ENCODE results near the gene DMXL1. TPM values are rescaled to one million over a fixed set of nuclear protein-coding genes. Genes with fewer than 3 reads are reported as not detected.

DMXL1 gene
- total RNA-seq, 1 experiment from 2014 or later = 20.6 TPM

DNA sequence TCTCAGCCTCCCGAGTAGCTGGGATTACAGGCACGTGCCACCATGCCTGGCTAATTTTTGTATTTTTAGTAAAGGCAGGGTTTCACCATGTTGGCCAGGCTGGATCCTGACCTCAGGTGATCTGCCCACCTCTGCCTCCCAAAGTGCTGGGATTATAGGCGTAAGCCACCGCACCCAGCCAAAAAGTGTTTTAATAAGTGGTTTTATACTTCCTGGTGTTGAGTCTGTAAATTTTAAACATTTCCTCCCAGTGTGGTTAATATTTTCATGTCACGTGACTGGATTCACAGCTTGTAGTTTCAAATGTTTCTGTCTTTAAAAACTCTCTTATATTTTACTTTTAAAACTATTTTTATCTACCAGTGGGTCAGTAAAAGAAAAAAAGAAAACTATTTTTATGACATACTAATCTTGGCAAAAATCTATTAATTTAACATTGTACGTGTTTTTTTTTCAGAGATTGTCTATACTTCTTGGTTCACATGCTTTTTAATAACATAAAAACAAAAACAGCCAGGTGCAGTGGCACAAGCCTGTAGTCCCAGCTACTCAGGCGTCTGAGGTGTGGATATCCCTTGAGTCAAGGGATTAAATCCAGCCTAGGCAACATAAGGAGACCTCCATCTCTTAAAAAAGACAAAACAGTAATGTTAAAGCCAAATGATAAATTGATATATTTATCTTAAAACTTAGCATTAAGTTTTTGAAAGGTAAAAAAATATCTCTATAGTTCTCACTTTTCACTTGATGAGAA is 117.1 kb downstream of the DMXL1 start:
- no peaks in the 10 kb centered on the region for H3F3A ChIP-seq (ENCODE audit: low read length, unreplicated experiment)
- no peaks in the 10 kb centered on the region for H3K79me2 ChIP-seq (ENCODE audit: low read length)
- no peak overlapping the region for H2AFZ ChIP-seq (ENCODE audit: low read length)
- DNase-seq (no peak), ATAC-seq (no peak)
- no peaks in the 10 kb centered on the region for H4K20me1 ChIP-seq (ENCODE audit: low read length)
- no peak overlapping the region for H3K4me2 ChIP-seq (ENCODE audit: low read length)
- H3K36me3 ChIP-seq (ENCODE audit: low read depth, low read length) = no peaks in the 10 kb centered on the region
- no peak for TF ChIP-seq EZH2phosphoT487 (IDR thresholded peaks at IDR 0.05; ENCODE audit: borderline replicate concordance, low read length)
- no peak for TF ChIP-seq EZH2 (IDR thresholded peaks at IDR 0.05; ENCODE audit: low read length, unreplicated experiment)
- TF ChIP-seq, protein P1, sequence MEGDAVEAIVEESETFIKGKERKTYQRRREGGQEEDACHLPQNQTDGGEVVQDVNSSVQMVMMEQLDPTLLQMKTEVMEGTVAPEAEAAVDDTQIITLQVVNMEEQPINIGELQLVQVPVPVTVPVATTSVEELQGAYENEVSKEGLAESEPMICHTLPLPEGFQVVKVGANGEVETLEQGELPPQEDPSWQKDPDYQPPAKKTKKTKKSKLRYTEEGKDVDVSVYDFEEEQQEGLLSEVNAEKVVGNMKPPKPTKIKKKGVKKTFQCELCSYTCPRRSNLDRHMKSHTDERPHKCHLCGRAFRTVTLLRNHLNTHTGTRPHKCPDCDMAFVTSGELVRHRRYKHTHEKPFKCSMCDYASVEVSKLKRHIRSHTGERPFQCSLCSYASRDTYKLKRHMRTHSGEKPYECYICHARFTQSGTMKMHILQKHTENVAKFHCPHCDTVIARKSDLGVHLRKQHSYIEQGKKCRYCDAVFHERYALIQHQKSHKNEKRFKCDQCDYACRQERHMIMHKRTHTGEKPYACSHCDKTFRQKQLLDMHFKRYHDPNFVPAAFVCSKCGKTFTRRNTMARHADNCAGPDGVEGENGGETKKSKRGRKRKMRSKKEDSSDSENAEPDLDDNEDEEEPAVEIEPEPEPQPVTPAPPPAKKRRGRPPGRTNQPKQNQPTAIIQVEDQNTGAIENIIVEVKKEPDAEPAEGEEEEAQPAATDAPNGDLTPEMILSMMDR (conservative IDR thresholded peaks at IDR 0.05; ENCODE audit: low read depth, low read length) = no peak
- no TSS peak for BruUV-seq (replicated peaks)
- no peaks in the 10 kb centered on the region for H3K9me2 ChIP-seq (replicated peaks; ENCODE audit: low read length)
- intact Hi-C loops (cut with micrococcal nuclease) = no loop called here
- CTCF ChIA-PET = no interaction called here
- no peak overlapping the region for H3K27ac ChIP-seq (ENCODE audit: low read length)
- no peaks in the 10 kb centered on the region for H3K9me3 ChIP-seq (ENCODE audit: low read length)
- no peak overlapping the region for H3K4me3 ChIP-seq (ENCODE audit: low read length)
- no peaks in the 10 kb centered on the region for H3K4me1 ChIP-seq (ENCODE audit: insufficient read depth, low read length)
- H3K9ac ChIP-seq (ENCODE audit: low read length) = no peak overlapping the region
- no peaks in the 10 kb centered on the region for H3K27me3 ChIP-seq (ENCODE audit: low read length)
- POLR2A ChIA-PET (ENCODE audit: unreplicated experiment) = interaction anchor here (0.5 kb wide), 1 partner anchor 116 kb away, joined by 3 read pairs; no protein-coding TSS in a partner anchor

DNA sequence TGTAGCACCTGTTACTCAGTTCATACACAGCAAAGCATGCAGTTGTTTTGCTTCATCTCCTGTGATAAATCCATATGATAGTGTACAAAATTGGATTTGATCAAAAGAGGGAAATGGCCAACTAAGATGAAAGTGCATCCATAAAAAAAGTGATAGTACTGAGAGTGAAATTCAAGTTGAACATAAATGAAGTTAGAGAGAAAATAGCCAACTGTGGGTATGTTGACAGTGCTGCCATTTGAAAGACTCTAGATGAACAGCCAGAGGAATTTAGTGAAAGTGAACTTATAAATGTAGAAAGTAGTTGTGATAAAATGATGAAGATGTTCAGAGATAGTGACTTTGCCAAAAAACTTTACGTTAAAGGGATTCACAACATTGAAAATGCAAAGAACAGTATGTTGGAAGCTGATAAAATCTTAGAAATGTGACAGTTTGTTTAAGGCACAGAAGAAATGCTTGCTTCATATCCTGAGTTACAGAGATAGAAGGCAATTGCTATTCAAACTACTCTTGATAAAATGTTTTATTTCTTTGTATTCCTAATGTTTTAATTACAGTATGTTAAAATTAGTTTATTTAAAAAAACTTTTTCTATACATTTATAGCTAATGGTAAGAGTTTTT is 119.7 kb downstream of the DMXL1 start:
- CTCF ChIA-PET = no interaction called here
- H3K27me3 ChIP-seq (ENCODE audit: low read length) = no peaks in the 10 kb centered on the region
- no peaks in the 10 kb centered on the region for H3K9me2 ChIP-seq (replicated peaks; ENCODE audit: low read length)
- H3K4me3 ChIP-seq (ENCODE audit: low read length) = no peak overlapping the region
- ATAC-seq (no peak), DNase-seq (no peak)
- POLR2A ChIA-PET (ENCODE audit: unreplicated experiment) = no interaction called here
- H3K9ac ChIP-seq (ENCODE audit: low read length) = no peak overlapping the region
- H3K9me3 ChIP-seq (ENCODE audit: low read length) = no peaks in the 10 kb centered on the region
- H4K20me1 ChIP-seq (ENCODE audit: low read length) = no peaks in the 10 kb centered on the region
- no peak overlapping the region for H2AFZ ChIP-seq (ENCODE audit: low read length)
- H3K4me2 ChIP-seq (ENCODE audit: low read length) = no peak overlapping the region
- H3K4me1 ChIP-seq (ENCODE audit: insufficient read depth, low read length) = no peaks in the 10 kb centered on the region
- H3F3A ChIP-seq (ENCODE audit: low read length, unreplicated experiment) = no peaks in the 10 kb centered on the region
- BruUV-seq (replicated peaks) = no TSS peak
- no peak for TF ChIP-seq EZH2 (IDR thresholded peaks at IDR 0.05; ENCODE audit: low read length, unreplicated experiment)
- TF ChIP-seq, protein P1 (conservative IDR thresholded peaks at IDR 0.05; ENCODE audit: low read depth, low read length) = no peak
- no peak for TF ChIP-seq EZH2phosphoT487 (IDR thresholded peaks at IDR 0.05; ENCODE audit: borderline replicate concordance, low read length)
- intact Hi-C loops (cut with micrococcal nuclease) = no loop called here
- H3K27ac ChIP-seq (ENCODE audit: low read length) = no peak overlapping the region
- no peaks in the 10 kb centered on the region for H3K36me3 ChIP-seq (ENCODE audit: low read depth, low read length)
- no peaks in the 10 kb centered on the region for H3K79me2 ChIP-seq (ENCODE audit: low read length)

DNA sequence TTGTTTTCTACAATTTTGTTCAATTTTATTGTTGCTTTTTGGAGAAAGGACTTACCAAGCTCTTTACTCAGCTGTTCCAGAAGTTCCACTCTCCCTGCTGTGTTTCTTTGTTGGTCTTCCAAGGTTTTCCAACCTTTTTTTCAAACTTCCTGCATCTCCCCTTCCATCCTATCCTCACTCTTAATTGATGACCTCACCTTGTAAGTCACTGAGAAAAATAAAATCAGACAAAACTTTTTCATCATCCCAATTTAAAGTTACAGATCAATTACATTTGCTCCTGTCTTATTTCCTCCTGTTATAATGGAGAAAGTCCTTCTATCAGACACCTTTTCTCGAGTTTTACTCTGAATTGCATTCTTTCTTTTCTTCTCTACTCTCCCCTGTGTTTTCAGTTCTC is 121.1 kb downstream of the DMXL1 start:
- CTCF ChIA-PET = no interaction called here
- Histone ChIP-seq H3K4me3 (ENCODE audit: low read length) (no peak overlapping the region), H3K79me2 (ENCODE audit: low read length) (no peaks in the 10 kb centered on the region), H3F3A (ENCODE audit: low read length, unreplicated experiment) (no peaks in the 10 kb centered on the region), H3K9me2 (replicated peaks; ENCODE audit: low read length) (no peaks in the 10 kb centered on the region), H3K27me3 (ENCODE audit: low read length) (no peaks in the 10 kb centered on the region), H3K4me1 (ENCODE audit: insufficient read depth, low read length) (no peaks in the 10 kb centered on the region), H3K36me3 (ENCODE audit: low read depth, low read length) (no peaks in the 10 kb centered on the region), H3K9ac (ENCODE audit: low read length) (no peak overlapping the region), H3K4me2 (ENCODE audit: low read length) (no peak overlapping the region), H3K27ac (ENCODE audit: low read length) (no peak overlapping the region), H3K9me3 (ENCODE audit: low read length) (no peaks in the 10 kb centered on the region), H2AFZ (ENCODE audit: low read length) (no peak overlapping the region), H4K20me1 (ENCODE audit: low read length) (no peaks in the 10 kb centered on the region)
- TF ChIP-seq EZH2phosphoT487 (IDR thresholded peaks at IDR 0.05; ENCODE audit: borderline replicate concordance, low read length) = no peak
- TF ChIP-seq, protein P1 (conservative IDR thresholded peaks at IDR 0.05; ENCODE audit: low read depth, low read length) = no peak
- no peak for TF ChIP-seq EZH2 (IDR thresholded peaks at IDR 0.05; ENCODE audit: low read length, unreplicated experiment)
- POLR2A ChIA-PET (ENCODE audit: unreplicated experiment) = no interaction called here
- intact Hi-C loops (cut with micrococcal nuclease) = no loop called here
- no TSS peak for BruUV-seq (replicated peaks)
- DNase-seq (no peak), ATAC-seq (no peak)
